NCI-H446 treated with DMSO at 0.1 percent for 48 hours (cell line): ENCODE data around the gene MDP1.
"Not testable (repeated sequence)": the region's sequence is repeated elsewhere in the genome, so short reads cannot be mapped to it uniquely, and the experiment has no call there.

Experiments used
- DNase-seq: peaks from one replicate; lab custom pipeline; 2025; lab: John Stamatoyannopoulos, UW

The MDP1 gene

DNA sequence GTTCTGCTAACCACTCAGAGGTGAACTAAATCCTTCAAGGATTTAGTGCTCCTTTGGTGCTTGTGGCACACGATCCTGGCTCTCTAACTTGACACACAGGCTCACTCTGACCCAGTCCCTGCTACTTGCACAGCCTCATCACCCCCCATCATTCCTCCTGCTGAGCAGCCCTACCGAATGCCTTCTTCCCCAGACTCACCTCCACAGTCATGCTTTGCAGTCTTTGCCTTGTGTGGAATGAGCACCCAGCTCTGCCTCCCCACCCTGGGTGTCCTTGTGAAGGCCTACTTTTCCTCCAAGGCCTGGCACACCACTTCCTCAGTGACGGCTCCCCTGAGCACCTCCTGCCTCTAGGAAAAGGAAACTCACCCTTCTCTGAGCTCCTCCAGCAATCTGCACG, 34.5 kb upstream of the MDP1 start:
- no peak for DNase-seq

DNA sequence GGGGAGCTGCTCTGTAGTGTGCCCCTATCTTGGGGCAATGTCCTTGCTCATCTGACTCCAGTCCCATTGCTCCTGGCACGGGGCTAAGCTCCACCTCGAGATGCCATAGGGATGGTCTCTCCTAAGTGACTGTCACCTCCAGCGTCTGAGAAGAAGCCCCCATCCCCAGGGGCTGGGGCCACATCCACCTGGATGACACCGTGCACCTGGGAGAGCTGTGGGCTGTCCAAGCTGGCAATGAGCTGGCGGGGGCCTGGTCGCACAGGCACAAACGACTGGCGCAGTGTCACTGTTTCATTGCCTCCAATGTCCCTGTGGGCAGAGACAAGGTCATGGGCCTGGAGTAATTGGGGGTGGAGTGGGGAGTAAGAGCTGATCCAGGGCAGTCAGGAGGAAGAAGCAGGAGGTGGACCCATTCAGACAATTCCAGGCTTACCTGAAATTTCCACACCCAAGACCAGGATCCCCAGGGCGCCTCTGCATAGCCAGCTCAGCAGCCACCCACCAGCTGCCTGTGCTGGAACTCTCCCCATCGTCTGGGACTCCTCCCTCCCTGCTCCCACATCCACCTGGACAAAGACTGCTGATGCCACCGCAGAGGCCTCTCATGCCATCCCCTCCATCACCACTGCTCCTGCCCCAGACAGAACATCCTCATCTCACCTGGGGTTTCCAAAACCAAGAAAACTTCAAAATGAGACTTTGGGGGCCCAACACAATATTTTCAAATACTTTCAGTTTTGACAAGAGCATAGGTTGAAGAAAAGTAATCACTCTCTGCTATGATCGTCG, 33.6 kb upstream of the MDP1 start:
- no peak for DNase-seq

DNA sequence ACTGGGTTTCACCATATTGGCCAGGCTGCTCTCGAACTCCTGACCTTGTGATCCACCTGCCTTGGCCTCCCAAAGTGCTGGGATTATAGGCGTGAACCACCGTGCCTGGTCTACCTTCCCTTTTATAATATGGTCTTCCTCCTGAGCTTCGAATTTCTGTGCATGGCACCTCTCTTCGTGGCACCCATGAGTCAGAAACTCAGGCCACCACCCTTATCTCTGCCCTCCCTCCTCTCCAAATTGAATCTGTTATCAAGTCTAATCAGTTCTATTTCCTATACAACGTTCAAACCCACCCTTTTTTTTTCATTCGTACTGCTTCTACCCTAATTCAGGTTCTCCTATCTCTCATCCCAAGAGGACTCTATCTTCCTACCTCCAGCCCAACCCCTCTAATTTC, 31.6 kb upstream of the MDP1 start:
- no peak for DNase-seq

DNA sequence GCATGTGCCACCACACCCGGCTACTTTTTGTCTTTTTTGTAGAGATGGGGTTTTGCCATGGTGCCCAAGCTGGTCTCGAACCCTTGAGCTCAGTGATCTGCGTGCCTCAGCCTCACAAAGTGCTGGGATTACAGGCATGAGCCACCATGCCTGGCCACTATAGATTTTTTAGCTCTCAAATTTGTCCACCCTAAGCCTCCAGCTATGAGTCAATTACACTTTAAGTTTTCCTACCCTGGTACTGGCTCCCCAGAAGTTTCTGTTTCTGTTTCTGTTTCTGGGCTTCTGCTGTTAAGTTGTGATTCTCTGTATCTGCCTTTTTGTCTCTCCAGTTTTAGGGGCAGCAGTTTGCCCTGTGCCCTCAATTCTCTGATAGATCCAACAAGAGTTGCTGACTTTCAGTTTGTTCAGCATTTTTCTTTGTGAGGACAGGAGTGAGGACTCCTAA, 30.9 kb upstream of the MDP1 start:
- no peak for DNase-seq

DNA sequence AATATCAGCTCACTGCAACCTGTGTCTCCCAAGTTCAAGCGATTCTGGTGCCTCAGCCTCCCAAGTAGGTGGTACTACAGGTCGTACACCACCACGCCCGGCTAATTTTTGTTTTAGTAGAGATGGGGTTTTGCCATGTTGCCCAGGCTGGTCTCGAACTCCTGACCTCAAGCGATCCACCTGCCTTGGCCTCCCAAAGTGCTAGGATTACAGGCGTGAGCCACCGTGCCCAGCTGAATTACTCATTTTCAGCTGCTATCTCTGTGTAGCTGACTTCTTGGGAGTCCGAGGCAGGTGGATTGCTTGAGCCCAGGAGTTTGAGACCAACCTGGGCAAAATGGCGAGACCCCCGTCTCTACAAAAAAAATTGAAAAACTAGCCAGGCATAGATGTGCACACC, 29.5 kb upstream of the MDP1 start:
- DNase-seq, result not testable (repeated sequence)

DNA sequence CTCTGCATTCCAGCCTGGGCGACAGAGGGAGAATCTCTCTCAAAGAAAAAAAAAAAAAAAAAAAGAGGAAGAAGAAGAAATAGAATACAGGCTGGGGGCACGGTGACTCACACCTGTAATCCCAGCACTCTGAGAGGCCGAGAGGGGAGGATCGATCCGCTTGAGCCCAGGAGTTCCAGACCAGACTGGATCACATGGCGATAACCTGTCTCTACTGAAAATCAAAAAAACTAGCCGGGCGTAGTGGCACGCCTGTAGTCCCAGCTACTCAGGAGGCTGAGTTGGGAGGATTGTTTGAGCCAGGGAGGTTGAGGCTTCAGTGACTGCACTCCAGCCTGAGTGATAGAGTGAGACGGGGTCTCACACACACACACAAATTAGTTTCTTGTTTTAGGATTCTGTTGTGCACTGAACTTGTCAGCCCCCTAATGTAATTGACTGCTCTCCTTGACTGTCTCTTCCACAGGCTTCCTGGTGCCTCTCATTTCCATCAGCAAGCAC, 27.5 kb upstream of the MDP1 start:
- DNase-seq, result no peak

DNA sequence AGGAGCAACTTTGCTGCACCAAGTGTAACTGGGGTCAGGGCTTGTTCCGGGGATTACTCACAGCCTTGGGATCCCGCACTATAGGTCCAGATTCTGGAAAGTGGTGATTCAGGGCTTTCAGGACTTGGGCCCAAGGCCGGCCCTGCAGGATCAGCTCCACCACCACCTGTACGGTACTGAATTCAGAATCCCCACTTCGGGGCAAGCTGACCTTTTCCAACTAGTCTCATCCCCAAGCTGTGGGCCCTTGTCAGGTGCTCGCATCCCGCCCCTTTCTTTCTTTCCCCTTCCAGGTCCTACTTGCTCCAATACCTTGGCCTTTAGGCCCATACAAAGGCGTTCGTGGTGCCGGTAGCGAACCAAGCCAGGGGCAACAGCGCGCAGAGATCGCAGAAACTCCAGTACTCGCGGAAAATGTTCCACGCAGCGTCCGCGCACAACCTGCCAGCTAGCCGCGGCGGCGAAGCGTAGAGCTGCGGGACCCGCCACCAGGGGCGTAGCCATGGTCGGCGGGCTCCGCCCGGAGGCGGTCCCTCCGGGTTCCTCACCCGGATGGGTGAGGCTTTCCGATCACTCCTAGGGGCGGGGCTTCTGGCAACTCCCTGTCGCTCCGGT, 26.1 kb upstream of the MDP1 start:
- peak; percentile 95 for DNase-seq

DNA sequence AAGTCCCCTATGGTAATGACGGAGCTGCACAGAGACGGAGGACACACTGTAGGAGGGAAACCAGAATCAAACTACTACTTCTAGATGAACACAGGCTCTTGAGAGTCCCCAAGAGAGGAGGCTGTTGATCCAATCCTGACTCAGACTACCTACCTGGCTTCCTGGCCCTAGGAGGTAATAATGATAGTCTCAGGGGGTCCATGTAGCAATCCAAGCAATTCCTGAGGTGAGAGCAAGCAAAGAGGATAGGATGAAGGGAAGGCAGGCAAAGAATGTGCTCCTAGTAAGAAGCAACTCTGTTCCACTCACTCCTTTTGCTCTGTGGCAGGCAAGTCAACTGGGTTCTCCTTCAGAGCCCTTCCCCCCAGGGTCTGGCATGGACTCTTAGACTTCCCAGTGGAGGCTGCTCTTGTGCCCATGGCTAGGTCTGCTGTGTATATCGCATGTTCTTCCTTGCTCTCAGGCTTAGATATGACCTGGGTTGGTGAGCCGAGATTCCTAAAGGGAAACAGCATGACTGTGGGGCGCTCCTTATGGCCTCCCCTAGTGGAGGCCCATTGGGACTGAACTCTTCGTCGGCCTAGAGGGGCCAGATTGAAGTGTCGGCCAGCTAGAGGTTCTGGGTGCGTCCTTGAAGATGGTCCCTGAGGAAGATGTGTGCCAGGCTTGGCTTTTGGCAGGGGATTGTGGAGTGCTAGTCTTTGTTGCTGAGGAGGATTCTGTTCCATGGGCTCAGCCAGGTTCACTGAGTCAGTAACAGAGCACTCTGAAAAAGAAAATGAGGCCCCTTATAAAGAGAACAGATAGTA, 24.4 kb upstream of the MDP1 start:
- DNase-seq, result no peak

DNA sequence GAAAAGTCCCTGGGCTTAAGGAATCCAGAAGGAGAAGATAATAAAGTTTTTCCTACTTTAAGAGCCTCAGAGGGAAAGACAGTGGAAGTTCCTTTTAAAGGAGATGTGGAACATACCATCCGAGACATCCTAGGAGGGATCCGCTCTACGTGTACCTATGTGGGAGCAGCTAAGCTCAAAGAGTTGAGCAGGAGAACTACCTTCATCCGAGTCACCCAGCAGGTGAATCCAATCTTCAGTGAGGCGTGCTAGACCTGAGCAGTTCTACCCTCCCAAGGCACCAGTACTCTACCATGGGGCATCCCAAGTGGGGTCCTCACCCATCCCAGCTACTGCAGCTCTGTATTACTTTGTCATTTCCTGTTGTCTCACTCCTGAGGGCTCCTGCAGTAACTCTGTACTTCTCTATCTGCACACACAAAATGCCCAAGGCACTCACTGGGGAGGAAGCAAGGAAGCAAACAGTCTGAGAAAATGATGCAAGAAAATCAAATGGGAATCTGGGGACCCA, 22.7 kb upstream of the MDP1 start:
- no peak for DNase-seq

DNA sequence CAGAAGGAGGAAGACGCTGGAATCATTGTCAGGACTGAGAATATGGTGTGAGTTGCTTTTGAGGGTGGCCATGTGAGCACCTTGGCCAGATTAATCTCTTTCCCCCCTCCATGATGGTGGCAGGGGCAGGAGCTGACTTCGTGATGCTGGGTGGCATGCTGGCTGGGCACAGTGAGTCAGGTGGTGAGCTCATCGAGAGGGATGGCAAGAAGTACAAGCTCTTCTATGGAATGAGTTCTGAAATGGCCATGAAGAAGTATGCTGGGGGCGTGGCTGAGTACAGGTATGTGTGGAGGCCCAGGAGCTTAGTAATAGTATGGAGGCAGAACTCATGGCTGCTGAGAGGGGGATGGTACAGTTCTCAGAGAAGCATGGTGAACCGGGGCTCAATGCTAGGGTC, 22.3 kb upstream of the MDP1 start:
- no peak for DNase-seq

DNA sequence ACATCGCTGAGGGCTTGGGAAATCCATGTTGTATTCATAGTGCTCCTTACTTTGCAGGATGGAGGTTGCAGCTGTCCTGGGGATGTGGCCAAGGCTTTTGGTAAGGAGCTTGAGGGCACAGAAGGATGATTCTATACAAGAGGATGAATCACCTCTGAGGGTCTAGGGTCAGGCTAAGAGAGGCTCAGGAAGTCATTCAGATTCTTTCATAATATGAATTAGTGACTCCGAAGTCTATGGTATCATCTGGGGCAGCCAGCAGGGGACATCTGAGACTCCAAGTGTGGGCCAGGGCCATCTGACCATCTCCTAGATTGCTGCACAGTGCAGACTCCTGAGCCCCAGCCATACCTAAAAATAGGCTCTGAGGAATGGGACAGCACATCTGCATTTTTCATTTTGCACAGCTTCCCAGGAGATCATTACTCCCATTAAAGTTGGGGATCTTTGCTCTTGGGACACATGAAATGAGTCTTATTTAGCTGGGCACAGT, 21.6 kb upstream of the MDP1 start:
- no peak for DNase-seq

DNA sequence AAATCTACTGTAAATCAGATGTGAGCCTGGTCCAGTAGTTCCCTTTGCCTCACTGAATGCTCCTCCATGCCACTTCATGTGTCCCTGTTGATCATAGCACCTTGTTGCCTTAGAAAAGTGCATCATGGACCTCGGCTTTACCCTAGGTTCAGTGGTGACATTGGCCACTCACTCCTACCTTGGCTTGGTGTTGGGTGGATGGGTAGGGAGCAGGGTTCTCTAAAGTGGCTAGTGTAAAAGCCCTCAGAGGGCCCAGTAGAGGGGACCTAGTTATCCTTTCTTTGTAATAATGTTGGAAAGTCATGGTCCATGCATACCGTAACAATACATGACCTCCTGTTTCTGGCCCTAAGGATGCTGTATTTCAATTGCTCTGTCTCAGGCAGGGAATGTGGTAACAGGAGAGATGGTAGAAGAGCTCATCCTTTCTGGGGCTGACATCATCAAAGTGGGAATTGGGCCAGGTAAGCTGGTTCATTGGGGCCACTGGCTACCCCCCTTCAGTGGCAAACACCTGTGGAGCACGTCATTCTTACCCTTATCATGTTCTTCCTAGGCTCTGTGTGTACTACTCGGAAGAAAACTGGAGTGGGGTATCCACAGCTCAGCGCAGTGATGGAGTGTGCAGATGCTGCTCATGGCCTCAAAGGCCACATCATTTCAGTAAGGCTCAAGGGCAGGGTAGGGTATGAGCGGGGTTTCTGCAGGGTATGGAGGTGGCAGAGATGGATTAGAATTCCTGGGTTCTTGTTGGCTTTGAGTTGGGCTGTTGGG, 21.0 kb upstream of the MDP1 start:
- no peak for DNase-seq

DNA sequence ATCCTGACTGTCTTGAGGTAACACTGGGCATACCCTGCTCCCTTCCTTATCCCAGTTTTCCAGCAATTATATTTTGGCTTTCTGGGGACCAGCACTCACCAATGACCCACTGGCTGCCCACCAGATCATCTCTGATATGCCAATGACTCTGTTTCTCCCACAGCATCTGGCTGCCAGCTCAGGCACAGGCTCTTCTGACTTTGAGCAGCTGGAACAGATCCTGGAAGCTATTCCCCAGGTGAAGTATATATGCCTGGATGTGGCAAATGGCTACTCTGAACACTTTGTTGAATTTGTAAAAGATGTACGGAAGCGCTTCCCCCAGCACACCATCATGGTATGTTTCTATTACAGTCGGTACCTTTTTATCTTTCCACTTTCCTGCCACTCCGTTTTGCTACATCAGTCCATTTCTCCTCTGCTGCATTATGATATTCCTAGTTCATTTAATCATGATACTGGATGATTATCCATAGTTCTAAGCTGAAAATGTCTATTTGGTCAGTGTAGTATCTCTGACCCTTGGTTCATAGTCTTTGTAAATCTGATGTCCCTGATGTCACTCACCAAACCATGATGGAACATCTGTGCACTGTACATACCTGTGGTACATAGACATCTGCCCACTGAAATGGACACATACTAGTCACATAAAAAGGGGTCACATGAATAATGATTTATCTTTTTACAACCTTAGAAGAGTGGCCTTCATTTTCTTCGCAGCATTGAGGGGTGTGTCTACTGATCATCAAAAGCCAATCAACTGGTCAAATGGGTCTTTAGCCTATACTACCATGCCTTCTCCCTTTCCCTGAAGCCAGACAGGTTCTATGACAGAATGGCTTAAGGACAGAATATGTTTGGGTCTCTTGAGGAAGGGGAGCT, 20.2 kb upstream of the MDP1 start:
- no peak for DNase-seq

DNA sequence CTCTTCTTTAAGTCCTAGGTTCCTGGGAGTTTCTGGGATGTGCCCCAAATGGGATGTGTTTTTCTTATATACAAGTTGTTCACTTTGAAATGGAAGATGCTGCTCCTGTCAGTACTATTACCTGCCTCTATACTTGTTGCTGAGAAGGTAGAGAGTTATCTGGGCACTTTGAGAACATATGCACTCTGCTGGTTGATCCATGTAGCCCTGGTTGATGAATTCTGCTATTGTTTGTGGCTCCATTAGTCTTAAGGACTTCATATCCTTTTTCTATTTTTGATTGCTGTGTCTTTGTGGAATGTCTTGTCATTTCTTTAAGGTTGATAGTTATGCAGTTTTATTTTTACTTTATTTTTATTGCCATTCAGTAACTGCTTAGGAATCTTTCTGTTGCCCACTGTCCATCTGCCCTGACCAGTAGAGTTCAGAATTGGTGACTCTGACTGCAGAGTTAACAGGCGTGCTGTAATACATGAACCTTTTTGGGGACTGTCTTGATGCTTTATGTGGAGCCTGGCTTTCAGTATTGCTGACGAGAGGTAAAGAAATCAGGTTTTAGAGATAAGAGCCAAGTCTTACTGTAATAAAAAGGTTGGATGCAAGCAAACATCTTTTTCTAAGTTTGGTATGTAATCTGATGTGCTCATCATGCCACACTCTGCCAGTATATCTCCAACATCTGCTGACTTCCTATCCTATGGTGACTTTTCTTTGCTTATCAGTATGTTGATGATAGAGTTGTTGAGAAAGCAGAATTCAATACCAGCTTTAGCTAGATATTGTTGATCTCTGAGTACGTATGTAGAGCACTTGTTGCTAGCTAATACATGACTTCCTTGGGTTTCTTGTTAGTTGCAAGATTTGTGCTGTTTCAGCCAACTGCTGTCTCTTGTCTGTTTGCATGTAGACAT, 18.5 kb upstream of the MDP1 start:
- no peak for DNase-seq

DNA sequence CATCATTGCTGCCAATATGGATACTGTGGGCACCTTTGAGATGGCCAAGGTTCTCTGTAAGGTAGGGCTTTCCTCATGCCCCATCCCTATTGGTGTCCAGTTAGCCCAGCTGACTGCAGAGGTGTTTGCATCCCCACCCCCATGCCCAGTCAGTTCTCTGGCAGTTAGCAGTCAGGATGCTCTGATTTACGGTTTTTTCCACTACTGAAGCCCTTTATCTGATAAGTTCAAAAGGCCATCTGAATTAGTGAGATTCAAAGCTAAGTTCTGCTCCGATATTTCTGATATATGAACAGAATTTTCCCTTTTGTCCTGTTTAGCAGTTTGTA, 17.6 kb upstream of the MDP1 start:
- DNase-seq, result no peak

DNA sequence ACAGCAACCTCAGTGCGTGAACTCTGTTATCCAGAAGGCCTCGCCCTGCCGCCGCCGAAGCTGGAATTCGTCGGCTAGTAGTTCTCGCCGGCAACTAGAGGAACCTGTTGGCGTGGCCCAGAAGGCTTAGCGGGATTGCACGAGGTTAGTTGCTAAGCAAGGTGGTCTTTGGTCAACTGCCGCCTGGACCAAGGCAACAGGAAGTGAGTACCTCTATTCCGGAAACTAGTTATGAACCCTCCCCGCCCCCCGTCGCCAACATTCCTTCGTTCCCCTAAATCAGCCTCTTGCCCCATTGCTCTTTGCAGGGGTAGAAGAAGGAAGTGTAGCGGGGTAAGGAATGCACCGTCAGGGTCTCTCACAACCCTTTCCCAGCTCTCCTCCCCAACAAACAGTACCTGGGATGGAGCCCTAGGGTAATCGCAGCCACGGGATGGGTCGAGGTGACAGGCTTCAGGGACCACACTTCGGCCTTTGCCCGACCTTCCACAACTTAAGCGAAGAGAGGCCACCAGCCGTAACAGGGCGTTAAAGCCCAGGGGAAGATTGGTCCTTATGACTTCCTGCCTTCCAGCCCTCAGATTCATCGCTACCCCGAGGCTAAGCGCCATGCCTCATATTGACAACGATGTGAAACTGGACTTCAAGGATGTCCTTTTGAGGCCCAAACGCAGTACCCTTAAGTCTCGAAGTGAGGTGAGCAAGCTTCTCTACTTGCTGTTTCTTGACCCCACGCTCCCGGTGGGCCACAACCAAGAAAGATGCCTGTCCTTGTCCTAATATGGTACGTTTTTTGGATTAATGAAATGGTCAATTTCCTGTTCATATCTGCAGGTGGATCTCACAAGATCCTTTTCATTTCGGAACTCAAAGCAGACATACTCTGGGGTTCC, 17.0 kb upstream of the MDP1 start, which contains the start of gene GMPR2:
Gene GMPR2 (plus strand): TSS at position 285 of the 893 bp plus-strand sequence. CDS start 325 bp downstream, at position 610.
- no peak for DNase-seq

DNA sequence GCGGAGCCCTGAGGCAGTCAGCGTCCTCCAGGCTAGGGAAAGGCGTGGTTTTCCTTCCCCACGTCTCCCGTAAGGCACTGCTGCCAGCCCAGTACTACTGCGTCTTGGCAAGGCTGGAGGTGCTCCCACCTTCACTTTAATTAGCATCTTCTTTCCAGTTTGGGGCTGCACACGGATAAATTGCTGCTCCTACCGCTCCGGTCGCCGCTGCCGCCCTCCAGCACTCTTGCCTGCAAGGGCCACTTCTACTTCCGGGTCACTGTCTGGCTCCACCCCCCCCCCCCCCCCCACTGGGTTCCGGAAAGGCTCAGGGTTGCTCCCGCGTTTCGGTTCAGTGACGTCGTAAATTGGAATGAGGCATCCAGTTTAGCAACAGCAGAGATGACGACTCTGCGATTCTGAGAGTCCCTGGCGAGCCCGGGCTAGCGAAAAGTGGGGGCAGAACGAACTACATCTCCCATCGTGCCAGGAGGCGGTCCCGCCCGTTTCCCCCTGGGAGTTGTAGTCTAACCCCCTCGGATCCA, 16.3 kb upstream of the MDP1 start, which contains the start of gene NEDD8:
Gene NEDD8 (minus strand): TSS at position 247 of the 524 bp plus-strand sequence. CDS start 100 bp downstream, at position 147.
- DNase-seq, result peak; percentile 95
